K562 (cell line): ENCODE measurements around the gene FXYD1. TPM values are rescaled to one million over a fixed set of nuclear protein-coding genes. Genes with fewer than 3 reads are reported as not detected.

Experiments used
- KLF10 ChIP-seq: fragments of 250-450 bp; sonication (Bioruptor Pico); IDR thresholded peaks from 2 replicates; pipeline ENCODE4 v1.6.1; 2021; ENCODE audit warnings: matching md5 sums
- KLF16 ChIP-seq: IDR thresholded peaks from 2 replicates; pipeline ENCODE4 v1.6.1; 2016; ENCODE audit warnings: antibody characterized with exemption
- ZBTB49 ChIP-seq: sonication (generic); formaldehyde crosslinking; IDR thresholded peaks from 2 replicates; pipeline ENCODE4 v1.8.0; 2022; ENCODE audit warnings: missing genetic modification reagents, mild to moderate bottlenecking, borderline replicate concordance
- ZNF280A ChIP-seq: fragments of 450-650 bp; IDR thresholded peaks from 2 replicates; pipeline ENCODE4 v1.6.1; 2018; ENCODE audit warnings: mild to moderate bottlenecking, low read depth; ENCODE audit not compliant: partially characterized antibody
- polyA plus RNA-seq, 8 experiments: library from polyadenylated mRNA; depleted of rRNA in 4 of 8; stranded (reverse) in 5 of 8; unstranded in 3 of 8; fragments of >200 nt; fragmentation: Nextera tagmentation in 2 of 8; fragmentation: Illumina TruSeq in 1 of 8; extraction: Ambion mirVana in 2 of 8; extraction: Trizol in 1 of 8; gene quantifications; 2 replicates each; pipeline versions ENCODE4 v1.2.1 to v1.2.3, GENCODE V29; 2011 to 2014; ENCODE audit warnings: inconsistent platforms in 1 of 8, missing spikeins in 1 of 8
- total RNA-seq, 7 experiments: library from RNA; depleted of rRNA in 6 of 7; stranded (reverse); fragments of >200 nt in 6 of 7; fragmentation: Illumina TruSeq in 2 of 7; extraction: Trizol in 2 of 7; gene quantifications; 2 replicates each; pipeline versions ENCODE4 v1.2.1 to v1.2.3, GENCODE V29; 2011 to 2021; ENCODE audit warnings: low replicate concordance in 1 of 7
- TF ChIP-seq, protein P1 (sequence below): sonication (generic); formaldehyde crosslinking; IDR thresholded peaks from 2 replicates; pipeline ENCODE4 v1.8.0; 2022; ENCODE audit warnings: mild to moderate bottlenecking, missing genetic modification reagents

Gene FXYD1
- total and polyA plus RNA-seq, 9 of the 15 experiments (the other 6 are each of a cell fraction or from before 2014, with no cell fraction given): 0.40 to 3.2 (median 1.8) TPM; not detected in 3

DNA sequence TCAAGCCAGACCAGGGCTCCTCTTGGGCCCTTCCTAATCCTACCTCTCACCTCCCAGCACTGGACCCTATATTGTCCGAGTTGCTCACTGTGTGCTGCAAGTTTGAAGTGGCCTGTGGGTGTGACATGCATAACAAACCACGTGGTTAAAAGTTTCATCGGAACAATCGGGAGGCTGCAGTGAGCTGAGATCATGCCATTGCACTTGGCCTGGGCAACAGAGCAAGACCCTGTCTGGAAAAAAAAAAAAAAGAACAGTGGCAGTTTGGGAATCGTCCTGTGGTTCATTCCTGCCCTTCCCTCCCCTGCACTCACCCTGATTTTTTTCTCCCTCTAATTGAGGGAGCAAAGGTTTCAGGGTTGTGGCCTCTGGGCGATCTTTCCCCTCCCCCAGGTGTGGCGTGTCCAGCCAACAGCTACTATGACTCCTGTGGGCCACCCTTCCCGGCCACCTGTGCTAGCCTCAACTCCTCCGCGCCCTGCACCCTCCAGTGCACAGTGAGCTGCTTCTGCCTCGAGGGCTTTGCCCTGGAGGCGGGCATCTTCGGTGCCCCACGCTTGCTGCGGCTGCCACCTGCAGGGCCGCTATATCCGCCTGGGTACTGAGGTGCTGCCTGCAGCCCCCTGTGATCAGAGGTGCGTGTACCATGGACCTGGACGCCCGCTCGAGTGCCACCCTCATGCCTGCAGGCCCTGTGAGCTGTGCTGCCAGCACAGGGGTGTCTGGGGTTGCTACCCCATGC is 39.3 kb upstream of the FXYD1 start (continued):
- TF ChIP-seq, protein P1, sequence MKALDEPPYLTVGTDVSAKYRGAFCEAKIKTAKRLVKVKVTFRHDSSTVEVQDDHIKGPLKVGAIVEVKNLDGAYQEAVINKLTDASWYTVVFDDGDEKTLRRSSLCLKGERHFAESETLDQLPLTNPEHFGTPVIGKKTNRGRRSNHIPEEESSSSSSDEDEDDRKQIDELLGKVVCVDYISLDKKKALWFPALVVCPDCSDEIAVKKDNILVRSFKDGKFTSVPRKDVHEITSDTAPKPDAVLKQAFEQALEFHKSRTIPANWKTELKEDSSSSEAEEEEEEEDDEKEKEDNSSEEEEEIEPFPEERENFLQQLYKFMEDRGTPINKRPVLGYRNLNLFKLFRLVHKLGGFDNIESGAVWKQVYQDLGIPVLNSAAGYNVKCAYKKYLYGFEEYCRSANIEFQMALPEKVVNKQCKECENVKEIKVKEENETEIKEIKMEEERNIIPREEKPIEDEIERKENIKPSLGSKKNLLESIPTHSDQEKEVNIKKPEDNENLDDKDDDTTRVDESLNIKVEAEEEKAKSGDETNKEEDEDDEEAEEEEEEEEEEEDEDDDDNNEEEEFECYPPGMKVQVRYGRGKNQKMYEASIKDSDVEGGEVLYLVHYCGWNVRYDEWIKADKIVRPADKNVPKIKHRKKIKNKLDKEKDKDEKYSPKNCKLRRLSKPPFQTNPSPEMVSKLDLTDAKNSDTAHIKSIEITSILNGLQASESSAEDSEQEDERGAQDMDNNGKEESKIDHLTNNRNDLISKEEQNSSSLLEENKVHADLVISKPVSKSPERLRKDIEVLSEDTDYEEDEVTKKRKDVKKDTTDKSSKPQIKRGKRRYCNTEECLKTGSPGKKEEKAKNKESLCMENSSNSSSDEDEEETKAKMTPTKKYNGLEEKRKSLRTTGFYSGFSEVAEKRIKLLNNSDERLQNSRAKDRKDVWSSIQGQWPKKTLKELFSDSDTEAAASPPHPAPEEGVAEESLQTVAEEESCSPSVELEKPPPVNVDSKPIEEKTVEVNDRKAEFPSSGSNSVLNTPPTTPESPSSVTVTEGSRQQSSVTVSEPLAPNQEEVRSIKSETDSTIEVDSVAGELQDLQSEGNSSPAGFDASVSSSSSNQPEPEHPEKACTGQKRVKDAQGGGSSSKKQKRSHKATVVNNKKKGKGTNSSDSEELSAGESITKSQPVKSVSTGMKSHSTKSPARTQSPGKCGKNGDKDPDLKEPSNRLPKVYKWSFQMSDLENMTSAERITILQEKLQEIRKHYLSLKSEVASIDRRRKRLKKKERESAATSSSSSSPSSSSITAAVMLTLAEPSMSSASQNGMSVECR: no peak
- TF ChIP-seq KLF16 (no peak), ZBTB49 (no peak), KLF10 (CRISPR knock-in tag) (no peak), ZNF280A (no peak)
- TF ChIP-seq, all 486 proteins: peak for 2
